Psoas muscle (tissue), 8 donors: ENCODE measurements around the gene DEFB126. TPM values are rescaled to one million over a fixed set of nuclear protein-coding genes. Genes with fewer than 3 reads are reported as not detected.

ENCODE experiments used
- ATAC-seq, 4 donors: fragments of 200-7000 bp; cut with Tn5 transposase; one replicate each; pipeline ENCODE4 v1.9.1; 2020; ENCODE audit warnings: moderate library complexity in 3 of 4, mild to moderate bottlenecking in 2 of 4
- DNase-seq, 2 donors: peaks; one replicate each; pipeline ENCODE4 v3.0.0-alpha.2; 2020
- H3K27ac ChIP-seq: fragments of 200-600 bp; one replicate; pipeline ENCODE4 v1.8.0; 2022
- H3K27me3 ChIP-seq, 3 donors: fragments of 200-600 bp in 1 of 3; one replicate each; pipeline versions ENCODE4 v1.6.1 to v1.8.0; 2013 to 2022; ENCODE audit warnings: low read length in 2 of 3, mild to moderate bottlenecking in 2 of 3, moderate library complexity in 1 of 3; ENCODE audit not compliant: insufficient read depth in 3 of 3
- H3K36me3 ChIP-seq, 2 donors: fragments of 200-600 bp in 1 of 2; one replicate each; pipeline versions ENCODE4 v1.6.1 to v1.8.0; 2013 to 2022; ENCODE audit warnings: low read depth in 1 of 2, mild to moderate bottlenecking in 1 of 2, moderate library complexity in 1 of 2; ENCODE audit not compliant: insufficient read depth in 1 of 2
- H3K4me1 ChIP-seq: fragments of 200-600 bp; one replicate; pipeline ENCODE4 v1.8.0; 2022
- H3K4me3 ChIP-seq: fragments of 200-600 bp; one replicate; pipeline ENCODE4 v1.8.0; 2022; ENCODE audit warnings: mild to moderate bottlenecking
- H3K9me3 ChIP-seq: fragments of 200-600 bp; one replicate; pipeline ENCODE4 v1.8.0; 2022
- CTCF ChIP-seq: fragments of 200-600 bp; IDR thresholded peaks from one replicate; pipeline ENCODE4 v1.8.0; 2022; ENCODE audit warnings: antibody characterized with exemption
- WGBS, 3 donors: extraction: QIAGEN DNeasy Blood & Tissue Kit; methylation state at CpG; one replicate each; pipeline versions ENCODE4 v1.1.6 to v1.1.7; 2013; 5-methylcytosine and 5-hydroxymethylcytosine counted together
- intact Hi-C, 2 donors: fragments of 100-400 bp; cut with DNase I; formaldehyde crosslinking; loops; one replicate each; pipeline versions ENCODE4 v1.11.0 to v1.14.2; 2022
- polyA plus RNA-seq, 3 donors: library from polyadenylated mRNA; stranded (reverse); fragments of 200-250 nt; gene quantifications; one replicate each; pipeline ENCODE4 v1.2.3, GENCODE V29; 2013
- total RNA-seq, 4 donors: library from RNA; stranded (reverse); fragmentation: NEBNext Ultra II Directional in 2 of 4; extraction: Animal tissue kit (Norgen Biotek cat#: 25700) in 2 of 4; gene quantifications; one replicate each; pipeline versions ENCODE4 v1.2.1 to v1.2.4, GENCODE V29; 2021 to 2023
- donor health status: healthy with polysubstance abuse.
- donor health status: DM: no; HTN: no; CAD: no; lungs with moderate emphysema.
- donor health status: Bipolar disorder and iron deficiency.
- donor health status: healthy.
- donor health status: DM: yes; HTN: yes; CAD: no.
- donor health status: DM: no; HTN: no; CAD: no.
- donor health status: DM: no; HTN: no; CAD: no.
- donor health status: DM: yes; HTN: yes; CAD: no.

Gene DEFB126
- total and polyA plus RNA-seq, 7 donors, result not detected

GRCh38 chr20:184288-184687 is 41.9 kb downstream of the DEFB126 start:
- Histone ChIP-seq H3K9me3 (no peaks in the 10 kb centered on the region), H3K36me3 (no peaks in the 10 kb centered on the region), H3K4me3 (no peak overlapping the region), H3K4me1 (no peaks in the 10 kb centered on the region), H3K27me3 (peaks cover 0 to 10% (median 2%) of the 10 kb centered on the region in 3 donors), H3K27ac (no peak overlapping the region)
- ATAC-seq, result no peak
- TF ChIP-seq CTCF, result no peak
- intact Hi-C loops, result no loop called here
- no peak for DNase-seq
- 49 to 55% (median 51%) methylated on average over 2 of the region's 2 CpGs for WGBS, 3 donors

DNA sequence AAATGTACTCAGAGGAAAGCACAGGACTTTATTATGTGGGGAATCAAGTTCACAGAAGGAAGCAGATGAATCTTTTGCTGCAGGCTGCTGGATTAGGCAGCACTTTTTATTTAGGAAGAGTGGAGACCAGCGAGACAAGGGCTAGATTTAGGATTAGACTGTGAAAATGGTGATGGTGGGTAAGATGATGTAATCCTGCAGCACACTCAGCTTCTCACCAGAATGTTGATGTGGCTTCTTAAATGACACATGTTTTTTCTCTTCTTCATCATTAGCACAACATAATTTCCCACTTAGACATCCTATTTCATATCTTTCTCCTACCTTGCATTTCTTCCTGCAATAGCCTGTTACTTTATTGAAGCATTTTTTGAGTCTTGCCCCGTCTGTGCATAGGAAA is 45.3 kb downstream of the DEFB126 start:
- TF ChIP-seq CTCF, result no peak

DNA sequence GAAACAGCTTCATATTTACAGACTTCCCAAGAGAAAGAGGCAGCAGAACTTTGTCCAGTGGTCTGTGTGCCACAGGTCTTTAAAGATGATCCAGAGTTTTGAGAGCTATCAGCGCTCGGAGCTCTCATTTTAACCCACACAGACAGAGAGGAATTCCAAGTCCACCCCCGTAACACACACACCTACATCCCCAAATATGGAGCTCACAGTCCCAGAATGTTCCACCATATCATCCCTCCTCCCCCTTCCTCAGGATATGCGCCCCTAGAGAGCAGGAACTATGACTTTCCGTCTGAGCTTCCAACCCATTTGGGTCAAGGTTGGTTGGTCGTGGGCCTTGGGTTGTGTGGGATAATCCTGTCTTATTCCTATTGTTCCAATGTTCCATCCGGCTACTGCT is 47.2 kb downstream of the DEFB126 start, which contains the start of gene DEFB128:
TSS of gene DEFB128 (minus strand) at position 101 of the 400 bp plus-strand sequence. CDS start at position 13, 88 bp downstream.
- Histone ChIP-seq H3K27me3 (peaks cover 0 to 2% (median 0%) of the 10 kb centered on the region in 3 donors), H3K4me1 (no peaks in the 10 kb centered on the region), H3K27ac (no peak within 1 kb of the TSS), H3K36me3 (no peaks in the 10 kb centered on the region), H3K9me3 (no peaks in the 10 kb centered on the region), H3K4me3 (no peak within 1 kb of the TSS)
- WGBS, 3 donors, result 48 to 62% (median 56%) methylated on average over 7 of the region's 7 CpGs
- no peak for TF ChIP-seq CTCF
- ATAC-seq (no peak), DNase-seq (no peak)
- intact Hi-C loops, result no loop called here

More for the DNA sequence above, 45.3 kb downstream of the DEFB126 start:
- H3K9me3 ChIP-seq, result no peaks in the 10 kb centered on the region
- no peaks in the 10 kb centered on the region for H3K36me3 ChIP-seq
- intact Hi-C loops, result no loop called here
- H3K4me1 ChIP-seq, result no peaks in the 10 kb centered on the region
- H3K27me3 ChIP-seq, result peaks cover 0 to 2% (median 0%) of the 10 kb centered on the region in 3 donors
- ATAC-seq (no peak), DNase-seq (no peak)
- 50 to 60% (median 53%) methylated on average over 2 of the region's 2 CpGs for WGBS, 3 donors
- H3K4me3 ChIP-seq, result no peak overlapping the region
- H3K27ac ChIP-seq, result no peak overlapping the region

Other genes with a start within 250 kb of the DEFB126 start
- gene DEFB125, start 54.9 kb upstream of the DEFB126 start, total RNA-seq, result not detected
- gene DEFB125, start 54.9 kb upstream of the DEFB126 start, polyA plus RNA-seq, result not detected
- gene DEFB127, start 14.9 kb downstream of the DEFB126 start, total RNA-seq, result not detected
- not detected for gene DEFB127, start 14.9 kb downstream of the DEFB126 start, polyA plus RNA-seq
- gene DEFB128, start 47.1 kb downstream of the DEFB126 start, total RNA-seq, result not detected
- gene DEFB128, start 47.1 kb downstream of the DEFB126 start, polyA plus RNA-seq, result not detected
- not detected for gene DEFB129, start 84.7 kb downstream of the DEFB126 start, total RNA-seq
- not detected for gene DEFB129, start 84.7 kb downstream of the DEFB126 start, polyA plus RNA-seq
- not detected for gene DEFB132, start 115.1 kb downstream of the DEFB126 start, total RNA-seq
- not detected for gene DEFB132, start 115.1 kb downstream of the DEFB126 start, polyA plus RNA-seq
- gene C20orf96, start 148.2 kb downstream of the DEFB126 start, total RNA-seq, result 1 to 10 TPM; 1.0 to 2.1 (median 1.5) TPM
- gene C20orf96, start 148.2 kb downstream of the DEFB126 start, polyA plus RNA-seq, result 1 to 10 TPM; 1.3 to 2.1 (median 1.9) TPM
- gene ZCCHC3, start 155.0 kb downstream of the DEFB126 start, total RNA-seq, result 10 to 100 TPM in 1 of 4 donors, 1 to 10 TPM in 3; 9.3 to 10.2 (median 9.5) TPM
- gene ZCCHC3, start 155.0 kb downstream of the DEFB126 start, polyA plus RNA-seq, result 1 to 10 TPM; 6.8 to 8.4 (median 7.9) TPM
- 1 to 10 TPM; 1.2 to 5.7 (median 5.2) TPM for gene SOX12, start 183.0 kb downstream of the DEFB126 start, total RNA-seq
- gene SOX12, start 183.0 kb downstream of the DEFB126 start, polyA plus RNA-seq, result 1 to 10 TPM; 1.9 to 3.6 (median 2.3) TPM
- gene NRSN2, start 204.5 kb downstream of the DEFB126 start, total RNA-seq, result 1 to 10 TPM; 3.0 to 5.0 (median 3.9) TPM
- 1 to 10 TPM; 1.6 to 3.4 (median 3.1) TPM for gene NRSN2, start 204.5 kb downstream of the DEFB126 start, polyA plus RNA-seq
- 1 to 10 TPM in 3 of 4 donors, under 1 TPM in 1; 0.78 to 7.7 (median 2.5) TPM for gene TRIB3, start 238.2 kb downstream of the DEFB126 start, total RNA-seq
- gene TRIB3, start 238.2 kb downstream of the DEFB126 start, polyA plus RNA-seq, result 10 to 100 TPM in 1 of 3 donors, 1 to 10 TPM in 1, under 1 TPM in 1; 0.74 to 16.3 (median 2.1) TPM